ENCODE results near the gene JARID2. TPM values are rescaled to one million over a fixed set of nuclear protein-coding genes. Genes with fewer than 3 reads are reported as not detected.

The JARID2 gene
- total and polyA plus RNA-seq, 4 donors, result 3.8 to 14.8 (median 12.0) TPM

DNA sequence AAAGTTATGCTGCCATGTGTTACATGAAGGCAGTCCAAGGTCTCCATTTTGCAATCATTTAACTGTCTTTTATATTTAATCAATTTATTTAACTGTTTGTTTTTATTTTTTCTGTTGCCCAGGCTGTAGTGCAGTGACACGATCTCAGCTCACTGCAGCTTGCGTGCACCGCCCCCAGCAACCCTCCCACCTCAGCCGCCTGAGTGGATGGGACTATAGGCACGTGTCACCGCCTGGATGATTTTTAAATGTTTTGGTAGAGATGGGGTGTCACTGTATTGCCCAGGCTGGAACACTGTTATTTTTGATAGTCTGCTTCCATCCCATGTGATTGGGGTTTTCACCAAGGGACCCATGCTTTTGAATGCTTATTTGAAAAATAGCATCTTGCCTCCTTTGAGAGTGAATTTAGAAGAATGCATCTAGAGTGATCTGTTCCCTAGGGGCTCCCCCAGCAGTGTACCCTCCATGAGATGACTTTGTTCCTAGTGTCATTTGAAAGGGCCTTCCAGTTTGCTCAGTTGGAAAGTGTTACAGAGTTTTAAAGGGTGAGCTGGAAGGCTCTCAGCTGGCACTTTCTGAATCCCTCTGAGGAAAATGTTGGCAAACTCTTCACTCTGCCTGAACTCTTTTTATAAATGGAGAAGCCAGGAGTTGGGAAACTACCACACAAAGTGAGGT, 143.4 kb downstream of the JARID2 start:
- peaks cover 0 to 2% (median 0%) of the 10 kb centered on the region in 4 donors for H3K36me3 ChIP-seq (ENCODE audit: control insufficient read depth in 4 of 4, insufficient read depth in 4 of 4, low read length in 4 of 4)
- no peak overlapping the region for H3K9ac ChIP-seq (ENCODE audit: insufficient read depth in 1 of 2, low read length in 2 of 2)
- 83 to 89% methylated on average over 6 of the region's 6 CpGs for WGBS, 2 donors
- no peak for ATAC-seq (ENCODE audit: insufficient read depth, low FRiP score)
- no peak overlapping the region for H3K4me3 ChIP-seq
- peak; percentile 84 to 95 (median 95) for DNase-seq
- H3K27me3 ChIP-seq (ENCODE audit: control insufficient read depth in 3 of 3, insufficient read depth in 3 of 3, low read length in 2 of 3), result no peaks in the 10 kb centered on the region
- TF ChIP-seq, protein P1, sequence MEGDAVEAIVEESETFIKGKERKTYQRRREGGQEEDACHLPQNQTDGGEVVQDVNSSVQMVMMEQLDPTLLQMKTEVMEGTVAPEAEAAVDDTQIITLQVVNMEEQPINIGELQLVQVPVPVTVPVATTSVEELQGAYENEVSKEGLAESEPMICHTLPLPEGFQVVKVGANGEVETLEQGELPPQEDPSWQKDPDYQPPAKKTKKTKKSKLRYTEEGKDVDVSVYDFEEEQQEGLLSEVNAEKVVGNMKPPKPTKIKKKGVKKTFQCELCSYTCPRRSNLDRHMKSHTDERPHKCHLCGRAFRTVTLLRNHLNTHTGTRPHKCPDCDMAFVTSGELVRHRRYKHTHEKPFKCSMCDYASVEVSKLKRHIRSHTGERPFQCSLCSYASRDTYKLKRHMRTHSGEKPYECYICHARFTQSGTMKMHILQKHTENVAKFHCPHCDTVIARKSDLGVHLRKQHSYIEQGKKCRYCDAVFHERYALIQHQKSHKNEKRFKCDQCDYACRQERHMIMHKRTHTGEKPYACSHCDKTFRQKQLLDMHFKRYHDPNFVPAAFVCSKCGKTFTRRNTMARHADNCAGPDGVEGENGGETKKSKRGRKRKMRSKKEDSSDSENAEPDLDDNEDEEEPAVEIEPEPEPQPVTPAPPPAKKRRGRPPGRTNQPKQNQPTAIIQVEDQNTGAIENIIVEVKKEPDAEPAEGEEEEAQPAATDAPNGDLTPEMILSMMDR (IDR thresholded peaks at IDR 0.05; ENCODE audit: control extremely low read depth, extremely low read depth), result no peak
- H3K27ac ChIP-seq (ENCODE audit: low read depth in 1 of 2, low read length in 1 of 2), result peak overlapping the region in 1 of 2 donors; percentile 14
- no peaks in the 10 kb centered on the region for H3K9me3 ChIP-seq (ENCODE audit: control insufficient read depth in 4 of 4, insufficient read depth in 3 of 4, low read length in 3 of 4)
- H3K4me1 ChIP-seq (ENCODE audit: control insufficient read depth in 5 of 5, insufficient read depth in 5 of 5, low read length in 5 of 5), result peaks cover 18 to 62% (median 45%) of the 10 kb centered on the region in 5 donors

DNA sequence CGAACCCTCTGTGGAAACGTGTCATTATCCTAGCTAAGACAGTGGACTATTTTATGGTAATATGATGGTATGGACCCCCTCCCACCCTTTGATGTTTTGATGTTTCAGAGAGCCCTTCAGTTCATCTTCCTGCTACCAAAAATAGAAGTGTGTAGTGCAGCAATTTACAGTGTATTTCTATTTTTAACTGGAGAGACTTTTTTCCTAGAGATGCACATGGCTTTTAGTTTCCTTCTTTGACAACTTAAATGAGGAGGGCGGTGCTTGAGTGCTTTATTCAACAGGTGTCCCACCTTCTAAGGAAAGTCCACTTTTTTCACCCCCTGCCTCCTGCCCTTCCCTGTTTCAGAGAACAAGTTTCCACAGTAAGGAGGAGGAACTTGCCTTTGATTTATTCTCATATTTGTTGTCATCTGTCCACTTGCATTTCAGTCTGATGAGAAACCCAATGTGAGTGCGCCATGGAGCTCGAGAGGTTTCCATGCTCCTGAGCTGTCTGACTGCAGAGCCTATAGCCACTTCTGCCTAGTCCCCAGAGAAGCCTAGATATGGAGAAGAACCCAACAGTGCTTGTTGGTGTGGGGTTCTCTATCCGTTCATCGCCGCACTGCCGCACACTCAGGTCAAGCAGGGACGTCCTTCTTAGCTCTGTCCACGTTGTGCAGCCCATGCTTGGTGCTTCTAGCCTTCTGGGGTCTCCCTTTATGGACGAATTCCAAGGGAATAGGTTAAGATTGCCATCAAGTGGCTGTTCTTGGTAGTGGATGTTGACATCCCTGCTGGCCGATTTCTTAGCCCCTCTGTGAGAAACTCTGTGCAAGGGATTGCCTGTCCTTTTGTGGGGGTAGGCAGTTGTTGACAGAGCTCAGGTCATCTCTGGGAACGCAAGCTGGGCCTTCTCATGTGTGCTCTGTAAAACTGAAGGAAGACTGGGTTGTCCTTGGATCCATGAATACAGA, 144.2 kb downstream of the JARID2 start:
- Histone ChIP-seq H3K9ac (ENCODE audit: insufficient read depth in 1 of 2, low read length in 2 of 2) (peak overlapping the region in 1 of 2 donors; percentile 51), H3K4me3 (no peak overlapping the region), H3K36me3 (ENCODE audit: control insufficient read depth in 4 of 4, insufficient read depth in 4 of 4, low read length in 4 of 4) (peaks cover 0 to 3% (median 0%) of the 10 kb centered on the region in 4 donors), H3K4me1 (ENCODE audit: control insufficient read depth in 5 of 5, insufficient read depth in 5 of 5, low read length in 5 of 5) (peaks cover 14 to 56% (median 40%) of the 10 kb centered on the region in 5 donors), H3K27me3 (ENCODE audit: control insufficient read depth in 3 of 3, insufficient read depth in 3 of 3, low read length in 2 of 3) (no peaks in the 10 kb centered on the region), H3K9me3 (ENCODE audit: control insufficient read depth in 4 of 4, insufficient read depth in 3 of 4, low read length in 3 of 4) (no peaks in the 10 kb centered on the region), H3K27ac (ENCODE audit: low read depth in 1 of 2, low read length in 1 of 2) (peak overlapping the region in 1 of 2 donors; percentile 14)
- TF ChIP-seq, protein P1 (IDR thresholded peaks at IDR 0.05; ENCODE audit: control extremely low read depth, extremely low read depth), result peak; percentile 19
- ATAC-seq (ENCODE audit: insufficient read depth, low FRiP score) (no peak), DNase-seq (peak; percentile 78 to 91 (median 91))
- 37 to 53% methylated on average over 14 of the region's 14 CpGs for WGBS, 2 donors

GRCh38 chr6:15391500-15391899, 145.6 kb downstream of the JARID2 start:
- ATAC-seq (ENCODE audit: insufficient read depth, low FRiP score) (no peak), DNase-seq (peak in 1 of 3 donors; percentile 59)
- no peak overlapping the region for H3K27ac ChIP-seq (ENCODE audit: low read depth in 1 of 2, low read length in 1 of 2)
- H3K9me3 ChIP-seq (ENCODE audit: control insufficient read depth in 4 of 4, insufficient read depth in 3 of 4, low read length in 3 of 4), result no peaks in the 10 kb centered on the region
- no peak overlapping the region for H3K9ac ChIP-seq (ENCODE audit: insufficient read depth in 1 of 2, low read length in 2 of 2)
- peaks cover 0 to 3% (median 0%) of the 10 kb centered on the region in 4 donors for H3K36me3 ChIP-seq (ENCODE audit: control insufficient read depth in 4 of 4, insufficient read depth in 4 of 4, low read length in 4 of 4)
- no peak overlapping the region for H3K4me3 ChIP-seq
- H3K27me3 ChIP-seq (ENCODE audit: control insufficient read depth in 3 of 3, insufficient read depth in 3 of 3, low read length in 2 of 3), result no peaks in the 10 kb centered on the region
- TF ChIP-seq, protein P1 (IDR thresholded peaks at IDR 0.05; ENCODE audit: control extremely low read depth, extremely low read depth), result no peak
- WGBS, 2 donors, result 62 to 72% methylated on average over 1 of the region's 1 CpG
- peaks cover 12 to 49% (median 30%) of the 10 kb centered on the region in 5 donors for H3K4me1 ChIP-seq (ENCODE audit: control insufficient read depth in 5 of 5, insufficient read depth in 5 of 5, low read length in 5 of 5)
